Measurements from ENCODE around the gene GPRASP2.
"Not testable (repeated sequence)": the region's sequence is repeated elsewhere in the genome, so short reads cannot be mapped to it uniquely, and the experiment has no call there.

Gene GPRASP2

GRCh38 chrX:102712981-102713625, 855 bp downstream of the GPRASP2 start:
- Histone ChIP-seq H3K9me3 (no peaks in the 10 kb centered on the region), H3K36me3 (no peaks in the 10 kb centered on the region), H3K4me3 (ENCODE audit: low read depth in 1 of 2, low read length in 1 of 2) (peak overlapping the region; percentile 52 to 56), H3K4me1 (ENCODE audit: control insufficient read depth in 1 of 2, insufficient read depth in 1 of 2, low read depth in 1 of 2, low read length in 1 of 2) (peaks cover 6 to 7% of the 10 kb centered on the region in 2 experiments), H3K27me3 (peaks cover 47% of the 10 kb centered on the region), H3K27ac (no peak overlapping the region)
- TF ChIP-seq, protein P1, sequence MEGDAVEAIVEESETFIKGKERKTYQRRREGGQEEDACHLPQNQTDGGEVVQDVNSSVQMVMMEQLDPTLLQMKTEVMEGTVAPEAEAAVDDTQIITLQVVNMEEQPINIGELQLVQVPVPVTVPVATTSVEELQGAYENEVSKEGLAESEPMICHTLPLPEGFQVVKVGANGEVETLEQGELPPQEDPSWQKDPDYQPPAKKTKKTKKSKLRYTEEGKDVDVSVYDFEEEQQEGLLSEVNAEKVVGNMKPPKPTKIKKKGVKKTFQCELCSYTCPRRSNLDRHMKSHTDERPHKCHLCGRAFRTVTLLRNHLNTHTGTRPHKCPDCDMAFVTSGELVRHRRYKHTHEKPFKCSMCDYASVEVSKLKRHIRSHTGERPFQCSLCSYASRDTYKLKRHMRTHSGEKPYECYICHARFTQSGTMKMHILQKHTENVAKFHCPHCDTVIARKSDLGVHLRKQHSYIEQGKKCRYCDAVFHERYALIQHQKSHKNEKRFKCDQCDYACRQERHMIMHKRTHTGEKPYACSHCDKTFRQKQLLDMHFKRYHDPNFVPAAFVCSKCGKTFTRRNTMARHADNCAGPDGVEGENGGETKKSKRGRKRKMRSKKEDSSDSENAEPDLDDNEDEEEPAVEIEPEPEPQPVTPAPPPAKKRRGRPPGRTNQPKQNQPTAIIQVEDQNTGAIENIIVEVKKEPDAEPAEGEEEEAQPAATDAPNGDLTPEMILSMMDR (IDR thresholded peaks at IDR 0.05) = no peak

GRCh38 chrX:102714994-102715393, 2.7 kb downstream of the GPRASP2 start:
- Histone ChIP-seq H3K27me3 (peaks cover 31% of the 10 kb centered on the region), H3K9me3 (no peaks in the 10 kb centered on the region), H3K36me3 (no peaks in the 10 kb centered on the region), H3K4me3 (ENCODE audit: low read depth in 1 of 2, low read length in 1 of 2) (no peak overlapping the region), H3K4me1 (ENCODE audit: control insufficient read depth in 1 of 2, insufficient read depth in 1 of 2, low read depth in 1 of 2, low read length in 1 of 2) (peaks cover 6 to 8% of the 10 kb centered on the region in 2 experiments), H3K27ac (no peak overlapping the region)
- TF ChIP-seq, protein P1 (IDR thresholded peaks at IDR 0.05) = no peak

DNA sequence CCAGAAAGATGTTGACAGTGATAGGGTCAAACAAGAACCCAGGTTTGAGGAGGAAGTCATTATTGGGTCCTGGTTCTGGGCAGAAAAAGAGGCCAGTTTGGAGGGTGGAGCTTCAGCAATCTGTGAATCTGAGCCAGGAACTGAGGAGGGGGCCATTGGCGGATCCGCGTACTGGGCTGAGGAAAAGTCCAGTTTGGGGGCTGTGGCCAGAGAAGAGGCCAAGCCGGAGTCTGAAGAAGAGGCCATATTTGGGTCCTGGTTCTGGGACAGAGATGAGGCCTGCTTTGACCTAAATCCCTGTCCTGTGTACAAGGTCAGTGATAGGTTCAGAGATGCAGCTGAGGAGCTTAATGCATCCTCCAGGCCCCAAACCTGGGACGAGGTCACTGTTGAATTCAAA, 3.7 kb downstream of the GPRASP2 start:
- H3K36me3 ChIP-seq = no peaks in the 10 kb centered on the region
- no peaks in the 10 kb centered on the region for H3K9me3 ChIP-seq
- TF ChIP-seq, protein P1 (IDR thresholded peaks at IDR 0.05) = no peak
- H3K4me1 ChIP-seq (ENCODE audit: control insufficient read depth in 1 of 2, insufficient read depth in 1 of 2, low read depth in 1 of 2, low read length in 1 of 2) = peaks cover 13 to 15% of the 10 kb centered on the region in 2 experiments
- no peak overlapping the region for H3K4me3 ChIP-seq (ENCODE audit: low read depth in 1 of 2, low read length in 1 of 2)
- H3K27me3 ChIP-seq = peaks cover 21% of the 10 kb centered on the region
- no peak overlapping the region for H3K27ac ChIP-seq

- H3K4me3 ChIP-seq (ENCODE audit: low read depth in 1 of 2, low read length in 1 of 2) = peak within 1 kb of the TSS; percentile 57 to 58
- peaks cover 8 to 13% of the 10 kb centered on the region in 2 experiments for H3K4me1 ChIP-seq (ENCODE audit: control insufficient read depth in 1 of 2, insufficient read depth in 1 of 2, low read depth in 1 of 2, low read length in 1 of 2)
- no peak within 1 kb of the TSS for H3K27ac ChIP-seq
- TF ChIP-seq, protein P1 (IDR thresholded peaks at IDR 0.05) = no peak
- no peaks in the 10 kb centered on the region for H3K27me3 ChIP-seq
- no peaks in the 10 kb centered on the region for H3K36me3 ChIP-seq
- no peaks in the 10 kb centered on the region for H3K9me3 ChIP-seq
Observed at GRCh38 chrX:102720237-102721168, 8.3 kb downstream of the GPRASP2 start, which contains the start of gene GPRASP3. TSS of gene GPRASP3 (plus strand) at chrX:102720743. CDS start at chrX:102748996, 28,253 bp downstream.

DNA sequence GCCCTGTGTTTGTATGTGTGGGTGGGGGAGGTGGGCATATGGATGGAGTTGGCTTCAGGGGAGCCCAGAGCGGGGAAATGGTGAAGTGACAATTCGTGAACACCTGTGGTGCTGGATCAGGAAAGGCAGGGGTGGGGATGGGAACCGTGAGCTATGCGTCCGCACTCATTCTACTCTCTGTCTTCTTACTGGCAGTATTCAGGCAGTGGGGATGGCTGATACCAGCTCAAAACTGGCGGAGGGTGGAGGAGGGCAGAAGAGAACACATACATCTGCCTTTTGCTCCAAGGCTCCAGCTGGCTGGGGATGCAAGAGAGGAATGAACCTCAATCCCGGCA, 8.9 kb downstream of the GPRASP2 start:
- Histone ChIP-seq H3K4me1 (ENCODE audit: control insufficient read depth in 1 of 2, insufficient read depth in 1 of 2, low read depth in 1 of 2, low read length in 1 of 2) (peaks cover 8 to 13% of the 10 kb centered on the region in 2 experiments), H3K4me3 (ENCODE audit: low read depth in 1 of 2, low read length in 1 of 2) (peak overlapping the region; percentile 57 to 58)
- not testable (repeated sequence) for H3K9me3 ChIP-seq, H3K27me3 ChIP-seq, H3K36me3 ChIP-seq, H3K27ac ChIP-seq

GRCh38 chrX:102723456-102723855, 11.2 kb downstream of the GPRASP2 start:
- peaks cover 8 to 13% of the 10 kb centered on the region in 2 experiments for H3K4me1 ChIP-seq (ENCODE audit: control insufficient read depth in 1 of 2, insufficient read depth in 1 of 2, low read depth in 1 of 2, low read length in 1 of 2)
- no peaks in the 10 kb centered on the region for H3K36me3 ChIP-seq
- H3K27ac ChIP-seq = no peak overlapping the region
- no peaks in the 10 kb centered on the region for H3K9me3 ChIP-seq
- TF ChIP-seq, protein P1 (IDR thresholded peaks at IDR 0.05) = no peak
- no peaks in the 10 kb centered on the region for H3K27me3 ChIP-seq
- H3K4me3 ChIP-seq (ENCODE audit: low read depth in 1 of 2, low read length in 1 of 2) = no peak overlapping the region
